ENCODE measurements around the gene ZSCAN22. TPM values are rescaled to one million over a fixed set of nuclear protein-coding genes. Genes with fewer than 3 reads are reported as not detected.

The ZSCAN22 gene
- total and polyA plus RNA-seq, 2 donors (not counting 3 experiments of a cell fraction or from before 2014, with no cell fraction given) = 3.6 to 3.7 TPM

DNA sequence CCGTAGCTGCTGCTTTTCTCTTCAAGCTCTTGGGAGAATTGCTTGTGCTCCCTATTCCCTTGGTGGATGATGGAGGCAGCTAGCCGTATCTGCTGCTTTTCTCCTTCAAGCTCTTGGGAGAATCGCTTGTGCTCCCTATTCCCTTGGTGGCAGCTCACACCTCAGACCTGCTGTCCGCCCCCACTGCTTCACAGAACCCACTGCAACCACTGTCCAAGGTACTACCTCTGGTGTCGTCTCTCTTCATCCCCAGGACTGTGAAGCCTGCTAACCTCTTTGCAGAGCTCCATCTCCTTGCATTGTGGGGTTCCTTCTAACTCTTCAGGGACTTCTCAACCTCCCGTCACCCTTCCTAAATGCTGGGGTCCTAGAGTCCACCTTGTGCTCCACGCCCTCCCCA, 26.2 kb upstream of the ZSCAN22 start:
- Histone ChIP-seq H3K4me1 (ENCODE audit: control insufficient read depth, extremely low read depth, insufficient read depth, low read length) (peaks cover 4% of the 10 kb centered on the region), H3K9ac (replicated peaks; ENCODE audit: extremely low read depth, insufficient read depth, low read length) (no peak overlapping the region), H3K4me3 (replicated peaks in 1 of 3; ENCODE audit: insufficient read depth in 1 of 3, low read depth in 1 of 3, low read length in 3 of 3) (no peak overlapping the region), H3K9me1 (replicated peaks; ENCODE audit: control insufficient read depth, extremely low read depth, insufficient read depth, low read length) (no peaks in the 10 kb centered on the region), H3K27ac (ENCODE audit: insufficient read depth, low read depth, low read length) (no peak overlapping the region), H3K4me2 (ENCODE audit: insufficient read depth, low read length) (no peak overlapping the region), H3K36me3 (ENCODE audit: control insufficient read depth in 2 of 2, extremely low read depth in 1 of 2, insufficient read depth in 2 of 2, low read length in 2 of 2) (peaks cover 0 to 10% of the 10 kb centered on the region in 2 experiments), H2AFZ (ENCODE audit: low read depth, low read length) (no peak overlapping the region), H3K9me3 (replicated peaks; ENCODE audit: control insufficient read depth, insufficient read depth, low read length) (no peaks in the 10 kb centered on the region), H3K79me2 (ENCODE audit: control insufficient read depth, insufficient read depth, low read length) (no peaks in the 10 kb centered on the region), H3K27me3 (ENCODE audit: control insufficient read depth in 2 of 2, insufficient read depth in 2 of 2, low read length in 2 of 2) (no peaks in the 10 kb centered on the region), H4K20me1 (replicated peaks; ENCODE audit: control insufficient read depth, extremely low read depth, insufficient read depth, low read length) (no peaks in the 10 kb centered on the region)
- TF ChIP-seq, protein P1, sequence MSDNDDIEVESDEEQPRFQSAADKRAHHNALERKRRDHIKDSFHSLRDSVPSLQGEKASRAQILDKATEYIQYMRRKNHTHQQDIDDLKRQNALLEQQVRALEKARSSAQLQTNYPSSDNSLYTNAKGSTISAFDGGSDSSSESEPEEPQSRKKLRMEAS (IDR thresholded peaks at IDR 0.05; ENCODE audit: insufficient read depth, insufficient read length) = no peak
- TF ChIP-seq EZH2 (IDR thresholded peaks at IDR 0.05; ENCODE audit: borderline replicate concordance, low read depth, low read length, severe bottlenecking) (no peak), GATA2 (IDR thresholded peaks at IDR 0.05; ENCODE audit: insufficient read depth, insufficient read length, low read depth, low read length) (no peak), MYC (IDR thresholded peaks at IDR 0.05; ENCODE audit: low read depth, low read length) (no peak), JUN (IDR thresholded peaks at IDR 0.05; ENCODE audit: borderline replicate concordance, insufficient read depth, insufficient read length, low read depth) (no peak), POLR2AphosphoS5 (IDR thresholded peaks at IDR 0.05; ENCODE audit: insufficient read depth, low read depth, low read length) (no peak), POLR2A (IDR thresholded peaks at IDR 0.05; ENCODE audit: low read depth, low read length) (no peak), FOS (IDR thresholded peaks at IDR 0.05; ENCODE audit: borderline replicate concordance, insufficient read depth, low read length) (no peak)
- TF ChIP-seq, protein P2, sequence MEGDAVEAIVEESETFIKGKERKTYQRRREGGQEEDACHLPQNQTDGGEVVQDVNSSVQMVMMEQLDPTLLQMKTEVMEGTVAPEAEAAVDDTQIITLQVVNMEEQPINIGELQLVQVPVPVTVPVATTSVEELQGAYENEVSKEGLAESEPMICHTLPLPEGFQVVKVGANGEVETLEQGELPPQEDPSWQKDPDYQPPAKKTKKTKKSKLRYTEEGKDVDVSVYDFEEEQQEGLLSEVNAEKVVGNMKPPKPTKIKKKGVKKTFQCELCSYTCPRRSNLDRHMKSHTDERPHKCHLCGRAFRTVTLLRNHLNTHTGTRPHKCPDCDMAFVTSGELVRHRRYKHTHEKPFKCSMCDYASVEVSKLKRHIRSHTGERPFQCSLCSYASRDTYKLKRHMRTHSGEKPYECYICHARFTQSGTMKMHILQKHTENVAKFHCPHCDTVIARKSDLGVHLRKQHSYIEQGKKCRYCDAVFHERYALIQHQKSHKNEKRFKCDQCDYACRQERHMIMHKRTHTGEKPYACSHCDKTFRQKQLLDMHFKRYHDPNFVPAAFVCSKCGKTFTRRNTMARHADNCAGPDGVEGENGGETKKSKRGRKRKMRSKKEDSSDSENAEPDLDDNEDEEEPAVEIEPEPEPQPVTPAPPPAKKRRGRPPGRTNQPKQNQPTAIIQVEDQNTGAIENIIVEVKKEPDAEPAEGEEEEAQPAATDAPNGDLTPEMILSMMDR (IDR thresholded peaks at IDR 0.05; ENCODE audit: extremely low read depth in 1 of 2, insufficient read depth in 1 of 2, low read depth in 1 of 2, low read length in 2 of 2) = no peak
- CTCF ChIA-PET = interaction anchor here (0.7 to 1.7 kb wide), 2 partner anchors 8 to 17 kb away, joined by 4 to 5 read pairs; no protein-coding TSS in a partner anchor
- FAIRE-seq (no peak), DNase-seq (ENCODE audit: low read depth, low spot score) (no peak)
- dilution Hi-C loops (cut with MboI; ENCODE audit: extremely low pct_ligation_motif_present, low sequenced_read_pairs) (no loop called here), intact Hi-C loops (cut with micrococcal nuclease) (no loop called here)
- no TSS peak for BruUV-seq (replicated peaks)
- POLR2A ChIA-PET = no interaction called here
